Measurements from ENCODE around the gene DHFR2. TPM values are rescaled to one million over a fixed set of nuclear protein-coding genes. Genes with fewer than 3 reads are reported as not detected.
A peak's percentile ranks its signal among the peaks of the same experiment; 100 is the strongest.
"Not testable (repeated sequence)": the region's sequence is repeated elsewhere in the genome, so short reads cannot be mapped to it uniquely, and the experiment has no call there.

Gene DHFR2
- 10 to 100 TPM in 3 of 7 donors, 1 to 10 TPM in 4; 4.6 to 13.9 (median 8.7) TPM for total RNA-seq
- polyA plus RNA-seq: 10 to 100 TPM in 1 of 2 donors, 1 to 10 TPM in 1; 7.8 to 10.3 TPM
- long read RNA-seq, donor 1, full-length matches to known transcripts: 10 of 14 reads
- long read RNA-seq, donor 1, partial matches to known transcripts: 0 of 14 reads
- long read RNA-seq, donor 1, other reads (novel, unspliced or antisense): 4 of 14 reads
- long read RNA-seq, donor 2, partial matches to known transcripts: 0 of 3 reads
- long read RNA-seq, donor 2, other reads (novel, unspliced or antisense): 0 of 3 reads
- long read RNA-seq, donor 3, transcript DHFR2-201 (2 exons, 3,927 nt): major isoform, 5 of 6 reads
- long read RNA-seq, donor 3, partial matches to known transcripts: 0 of 6 reads
- long read RNA-seq, donor 3, other reads (novel, unspliced or antisense): 1 of 6 reads

GRCh38 chr3:94062513-94063404 is at the start of gene DHFR2, which contains the start of gene NSUN3:
Gene DHFR2 (minus strand): TSS chr3:94062916. CDS start chr3:94061511, 1,405 bp downstream.
Gene NSUN3 (plus strand): TSS chr3:94063061. CDS start chr3:94063127, 66 bp downstream.
- Histone ChIP-seq H3K27ac (peak within 1 kb of the TSS; percentile 84 to 92), H3K9me3 (no peaks in the 10 kb centered on the region), H3K27me3 (no peaks in the 10 kb centered on the region), H3K4me1 (ENCODE audit: insufficient read depth) (peaks cover 1% of the 10 kb centered on the region), H3K36me3 (no peaks in the 10 kb centered on the region), H3K4me3 (peak within 1 kb of the TSS; percentile 82)
- TF ChIP-seq POLR2A (IDR thresholded peaks at IDR 0.05) (peak; percentile 53), EP300 (IDR thresholded peaks at IDR 0.05) (no peak)
- peak; percentile 84 to 89 (median 86) for DNase-seq
- intact Hi-C loops (cut with DNase I): loop anchor here in 1 of 4 donors (10.0 kb wide), 1 partner anchor 58 kb away; no protein-coding TSS in a partner anchor
- 0% methylated on average over 52 of the region's 52 CpGs for WGBS, 3 donors

GRCh38 chr3:94110854-94111253 is 48.1 kb upstream of the DHFR2 start:
- no peaks in the 10 kb centered on the region for H3K36me3 ChIP-seq
- no peak for TF ChIP-seq EP300 (IDR thresholded peaks at IDR 0.05)
- TF ChIP-seq POLR2A (IDR thresholded peaks at IDR 0.05): no peak
- TF ChIP-seq CTCF (IDR thresholded peaks at IDR 0.05): no peak
- no peak for DNase-seq
- no peaks in the 10 kb centered on the region for H3K9me3 ChIP-seq
- H3K27me3 ChIP-seq: no peaks in the 10 kb centered on the region
- no peak overlapping the region for H3K4me3 ChIP-seq
- no peak overlapping the region for H3K27ac ChIP-seq
- no peaks in the 10 kb centered on the region for H3K4me1 ChIP-seq (ENCODE audit: insufficient read depth)
- intact Hi-C loops (cut with DNase I): no loop called here

- intact Hi-C loops (cut with DNase I); H3K4me3 ChIP-seq; H3K27ac ChIP-seq; H3K36me3 ChIP-seq; H3K27me3 ChIP-seq; H3K9me3 ChIP-seq; DNase-seq; H3K4me1 ChIP-seq (ENCODE audit: insufficient read depth): not testable (repeated sequence)
Measured at GRCh38 chr3:94110232-94110631, 47.5 kb upstream of the DHFR2 start.

GRCh38 chr3:94106268-94106667 is 43.6 kb upstream of the DHFR2 start:
- H3K27me3 ChIP-seq: no peaks in the 10 kb centered on the region
- intact Hi-C loops (cut with DNase I): no loop called here
- H3K27ac ChIP-seq: no peak overlapping the region
- no peaks in the 10 kb centered on the region for H3K4me1 ChIP-seq (ENCODE audit: insufficient read depth)
- DNase-seq: no peak
- no peaks in the 10 kb centered on the region for H3K9me3 ChIP-seq
- TF ChIP-seq POLR2A (IDR thresholded peaks at IDR 0.05): no peak
- TF ChIP-seq CTCF (IDR thresholded peaks at IDR 0.05): no peak
- no peak for TF ChIP-seq EP300 (IDR thresholded peaks at IDR 0.05)
- 16 to 30% (median 21%) methylated on average over 5 of the region's 5 CpGs for WGBS, 3 donors
- H3K4me3 ChIP-seq: no peak overlapping the region
- no peaks in the 10 kb centered on the region for H3K36me3 ChIP-seq

GRCh38 chr3:94101860-94102259 is 39.1 kb upstream of the DHFR2 start:
- H3K36me3 ChIP-seq: no peaks in the 10 kb centered on the region
- intact Hi-C loops (cut with DNase I): no loop called here
- H3K4me1 ChIP-seq (ENCODE audit: insufficient read depth): no peaks in the 10 kb centered on the region

More at GRCh38 chr3:94101860-94102259, 39.1 kb upstream of the DHFR2 start:
- WGBS, 3 donors: 60 to 63% (median 63%) methylated on average over 4 of the region's 4 CpGs
- no peaks in the 10 kb centered on the region for H3K27me3 ChIP-seq
- TF ChIP-seq POLR2A (IDR thresholded peaks at IDR 0.05) (no peak), CTCF (IDR thresholded peaks at IDR 0.05) (no peak), EP300 (IDR thresholded peaks at IDR 0.05) (no peak)
- H3K4me3 ChIP-seq: no peak overlapping the region
- no peak for DNase-seq
- no peaks in the 10 kb centered on the region for H3K9me3 ChIP-seq
- H3K27ac ChIP-seq: no peak overlapping the region
